NK-92 (cell line): Measurements from ENCODE around the gene SMR3B.

Experiments used
- DNase-seq: peaks from one replicate; lab custom pipeline; 2025; ENCODE audit not compliant: unreplicated experiment; lab: John Stamatoyannopoulos, UW

Gene SMR3B

GRCh38 chr4:70382691-70383181 is at the start of gene SMR3B:
Gene SMR3B, plus strand, starts transcription at chr4:70383131. Its CDS starts 1,380 bp downstream, at chr4:70384511.
- no peak for DNase-seq

- no peak for DNase-seq
These were observed 48.2 kb upstream of the SMR3B start, which contains the start of gene CABS1 for GRCh38 chr4:70334681-70335080. Gene CABS1, plus strand, starts transcription at chr4:70334981. Its CDS starts 59 bp downstream, at chr4:70335040.

GRCh38 chr4:70336043-70336442 is 46.9 kb upstream of the SMR3B start:
- no peak for DNase-seq

GRCh38 chr4:70337886-70338420 is 45.0 kb upstream of the SMR3B start:
- DNase-seq, result no peak

GRCh38 chr4:70356185-70356584 is 26.7 kb upstream of the SMR3B start:
- no peak for DNase-seq

GRCh38 chr4:70359115-70359661 is 23.7 kb upstream of the SMR3B start:
- no peak for DNase-seq

GRCh38 chr4:70360460-70360859 is 22.5 kb upstream of the SMR3B start, which contains the start of gene SMR3A:
Gene SMR3A, plus strand, starts transcription at chr4:70360760. Its CDS starts 1,356 bp downstream, at chr4:70362116.
- DNase-seq, result no peak

- DNase-seq, result no peak
These were observed 18.9 kb upstream of the SMR3B start for GRCh38 chr4:70364002-70364401.

GRCh38 chr4:70365479-70365878 is 17.5 kb upstream of the SMR3B start:
- DNase-seq, result no peak

- DNase-seq, result no peak
These were observed 15.1 kb upstream of the SMR3B start for GRCh38 chr4:70367813-70368212.

GRCh38 chr4:70371987-70372386 is 10.9 kb upstream of the SMR3B start:
- DNase-seq, result no peak

GRCh38 chr4:70372760-70373159 is 10.2 kb upstream of the SMR3B start:
- no peak for DNase-seq

GRCh38 chr4:70380578-70380977 is 2.4 kb upstream of the SMR3B start:
- no peak for DNase-seq

GRCh38 chr4:70392057-70392776 is 9.3 kb downstream of the SMR3B start:
- DNase-seq, result no peak

- no peak for DNase-seq
These were observed 14.6 kb downstream of the SMR3B start, which contains the start of gene OPRPN for GRCh38 chr4:70397580-70397979. Gene OPRPN, plus strand, starts transcription at chr4:70397940. Its CDS starts 1,346 bp downstream, at chr4:70399286.

GRCh38 chr4:70399319-70399718 is 16.4 kb downstream of the SMR3B start:
- DNase-seq, result no peak

- no peak for DNase-seq
These were observed 19.8 kb downstream of the SMR3B start for GRCh38 chr4:70402762-70403161.

GRCh38 chr4:70405765-70406164 is 22.8 kb downstream of the SMR3B start:
- DNase-seq, result no peak

GRCh38 chr4:70425306-70425705 is 42.4 kb downstream of the SMR3B start:
- DNase-seq, result no peak

- DNase-seq, result no peak
These were observed 43.9 kb downstream of the SMR3B start for GRCh38 chr4:70426789-70427188.

GRCh38 chr4:70437197-70437596 is 54.3 kb downstream of the SMR3B start:
- no peak for DNase-seq
